WERI-Rb-1 (cell line): ENCODE data around the gene DLX1.
"Not testable (repeated sequence)": the region's sequence is repeated elsewhere in the genome, so short reads cannot be mapped to it uniquely, and the experiment has no call there.

ENCODE experiments used
- DNase-seq: peaks from one replicate; pipeline ENCODE4 v3.0.0-alpha.2; 2020
- H3K27ac ChIP-seq: fragments of 250-450 bp; sonication (Bioruptor Pico); 2 replicates; pipeline ENCODE4 v1.5.1; 2020; ENCODE audit warnings: mild to moderate bottlenecking, moderate library complexity
- H3K27me3 ChIP-seq: fragments of 250-450 bp; sonication (Bioruptor Pico); 2 replicates; pipeline ENCODE4 v1.5.1; 2021; ENCODE audit warnings: mild to moderate bottlenecking, low read depth, moderate library complexity; ENCODE audit not compliant: insufficient read depth, severe bottlenecking
- H3K36me3 ChIP-seq: fragments of 250-450 bp; sonication (Bioruptor Pico); 2 replicates; pipeline ENCODE4 v1.5.1; 2020; ENCODE audit warnings: mild to moderate bottlenecking, moderate library complexity
- H3K4me3 ChIP-seq: 2 replicates; pipeline ENCODE4 v1.5.1; 2011; ENCODE audit warnings: low read depth, mild to moderate bottlenecking, control low read depth, low read length
- H3K9me3 ChIP-seq: fragments of 250-450 bp; sonication (Bioruptor Pico); 2 replicates; pipeline ENCODE4 v1.5.1; 2021; ENCODE audit warnings: mild to moderate bottlenecking, moderate library complexity; ENCODE audit not compliant: severe bottlenecking
- CTCF ChIP-seq: IDR thresholded peaks from 2 replicates; pipeline ENCODE4 v1.5.1; 2011; ENCODE audit warnings: low read depth, mild to moderate bottlenecking, control low read depth, inconsistent platforms, low read length

DLX1 gene

GRCh38 chr2:172062402-172063004 is 22.8 kb upstream of the DLX1 start:
- Histone ChIP-seq H3K9me3 (no peaks in the 10 kb centered on the region), H3K4me3 (no peak overlapping the region), H3K27me3 (no peaks in the 10 kb centered on the region), H3K36me3 (no peaks in the 10 kb centered on the region), H3K27ac (no peak overlapping the region)
- DNase-seq, result no peak
- no peak for TF ChIP-seq CTCF

GRCh38 chr2:172063446-172063845 is 21.9 kb upstream of the DLX1 start:
- no peaks in the 10 kb centered on the region for H3K36me3 ChIP-seq
- no peak overlapping the region for H3K27ac ChIP-seq
- H3K4me3 ChIP-seq, result no peak overlapping the region
- H3K9me3 ChIP-seq, result no peaks in the 10 kb centered on the region
- TF ChIP-seq CTCF, result no peak
- no peaks in the 10 kb centered on the region for H3K27me3 ChIP-seq
- DNase-seq, result no peak

GRCh38 chr2:172065111-172065510 is 20.2 kb upstream of the DLX1 start:
- no peak for DNase-seq
- Histone ChIP-seq H3K9me3 (no peaks in the 10 kb centered on the region), H3K27me3 (no peaks in the 10 kb centered on the region), H3K4me3 (no peak overlapping the region), H3K36me3 (no peaks in the 10 kb centered on the region), H3K27ac (no peak overlapping the region)
- TF ChIP-seq CTCF, result no peak

GRCh38 chr2:172066394-172066886 is 18.9 kb upstream of the DLX1 start:
- Histone ChIP-seq H3K27ac (no peak overlapping the region), H3K27me3 (no peaks in the 10 kb centered on the region), H3K36me3 (no peaks in the 10 kb centered on the region), H3K9me3 (no peaks in the 10 kb centered on the region), H3K4me3 (no peak overlapping the region)
- no peak for TF ChIP-seq CTCF
- no peak for DNase-seq

- not testable (repeated sequence) for H3K9me3 ChIP-seq, H3K36me3 ChIP-seq, H3K27me3 ChIP-seq, H3K4me3 ChIP-seq, DNase-seq, H3K27ac ChIP-seq
These were observed 17.4 kb upstream of the DLX1 start for GRCh38 chr2:172067905-172068304.

GRCh38 chr2:172070936-172071335 is 14.4 kb upstream of the DLX1 start:
- Histone ChIP-seq H3K27me3 (no peaks in the 10 kb centered on the region), H3K36me3 (no peaks in the 10 kb centered on the region), H3K9me3 (no peaks in the 10 kb centered on the region), H3K4me3 (no peak overlapping the region), H3K27ac (no peak overlapping the region)
- no peak for DNase-seq
- TF ChIP-seq CTCF, result no peak
